Heart right ventricle (tissue), 16 donors: ENCODE data around the gene ATP13A1. TPM values are rescaled to one million over a fixed set of nuclear protein-coding genes. Genes with fewer than 3 reads are reported as not detected.

ENCODE experiments used
- ATAC-seq, 8 donors: fragments of 200-7000 bp; cut with Tn5 transposase; one replicate each; pipeline ENCODE4 v1.9.1; 2020; ENCODE audit warnings: mild to moderate bottlenecking in 8 of 8, moderate library complexity in 8 of 8, moderate number of reproducible peaks in 1 of 8
- DNase-seq, 2 donors: peaks; one replicate each; pipeline ENCODE4 v3.0.0-alpha.2; 2020
- H3K27ac ChIP-seq, 10 donors: fragments of 200-600 bp; sonication (generic) in 2 of 10; one replicate each; pipeline versions ENCODE4 v1.5.0 to v1.8.0; 2020 to 2022; ENCODE audit warnings: mild to moderate bottlenecking in 3 of 10
- H3K27me3 ChIP-seq, 7 donors: fragments of 200-600 bp; one replicate each; pipeline ENCODE4 v1.8.0; 2021 to 2022; ENCODE audit warnings: mild to moderate bottlenecking in 2 of 7
- H3K36me3 ChIP-seq, 9 donors: fragments of 200-600 bp; sonication (generic) in 1 of 9; one replicate each; pipeline versions ENCODE4 v1.5.0 to v1.8.0; 2020 to 2022; ENCODE audit warnings: mild to moderate bottlenecking in 2 of 9
- H3K4me1 ChIP-seq, 9 donors: fragments of 200-600 bp; sonication (generic) in 1 of 9; one replicate each; pipeline versions ENCODE4 v1.5.0 to v1.8.0; 2020 to 2022; ENCODE audit warnings: mild to moderate bottlenecking in 4 of 9
- H3K4me3 ChIP-seq, 10 donors: fragments of 200-600 bp; sonication (generic) in 2 of 10; one replicate each; pipeline versions ENCODE4 v1.5.0 to v1.8.0; 2020 to 2022; ENCODE audit warnings: mild to moderate bottlenecking in 7 of 10, moderate library complexity in 2 of 10
- H3K9me3 ChIP-seq, 11 donors: fragments of 200-600 bp in 10 of 11; sonication (generic) in 2 of 11; one replicate each; pipeline versions ENCODE4 v1.5.0 to v1.8.0; 2013 to 2022; ENCODE audit warnings: mild to moderate bottlenecking in 2 of 11, control low read depth in 1 of 11, moderate library complexity in 1 of 11
- CTCF ChIP-seq, 9 donors: fragments of 200-600 bp; sonication (generic) in 2 of 9; IDR thresholded peaks; one replicate each; pipeline versions ENCODE4 v1.5.0 to v1.8.0; 2021 to 2022; ENCODE audit warnings: antibody characterized with exemption in 9 of 9, mild to moderate bottlenecking in 5 of 9, moderate library complexity in 1 of 9
- WGBS, 2 donors: extraction: QIAGEN DNeasy Blood & Tissue Kit; methylation state at CpG; one replicate each; pipeline ENCODE4 v1.1.7; 2013; ENCODE audit warnings: inconsistent platforms in 1 of 2; 5-methylcytosine and 5-hydroxymethylcytosine counted together
- intact Hi-C, 10 donors: fragments of 100-400 bp; cut with DNase I; formaldehyde crosslinking; loops; one replicate each; pipeline versions ENCODE4 v1.11.1 to v1.14.2; 2022
- polyA plus RNA-seq, 2 donors: library from polyadenylated mRNA; stranded (reverse); fragments of 200-250 nt; gene quantifications; one replicate each; pipeline ENCODE4 v1.2.3, GENCODE V29; 2013
- total RNA-seq, 10 donors: library from RNA; stranded (reverse); fragmentation: NEBNext Ultra II Directional in 3 of 10; extraction: Animal tissue kit (Norgen Biotek cat#: 25700) in 3 of 10; gene quantifications; one replicate each; pipeline versions ENCODE4 v1.2.1 to v1.2.4, GENCODE V29; 2021 to 2023
- donor health status: Arrhythmogenic right ventricular cardiomyopathy.
- donor health status: ischemic (EF 13 %, LVEDD 7.1; RV severe dilation, severe dysfunction).
- donor health status: healthy with polysubstance abuse.
- donor health status: DM: no; HTN: yes; CAD: no.
- donor health status: DM: no; HTN: no; CAD: no.
- donor health status: ischemic (EF 25% LVEDD 6.9; RV normal size, moderate dysfunction).
- donor health status: ischemic (EF 25% LVEDD 5.7; RV mildly dilated, moderate dysfunction).
- donor health status: healthy.
- donor health status: DM: yes; HTN: yes; CAD: no.
- donor health status: Ischemic cardiomyopathy.
- donor health status: ischemic (EF 35%, LVEDD 5.7; RV mildly dilated, moderate dysfunction).
- donor health status: nonischemic (EF 11% LVEDD 7.7; RV severe dilation, severe dysfunction).
- donor health status: DM: yes; HTN: yes; CAD: no.
- donor health status: PGD.
- donor health status: ischemic (EF 29% LVEDD 5.4; RV normal size, mild dysfunction).
- donor health status: nonischemic (EF 23%, LVEDD 6.1; RV moderate dilation, normal function).

ATP13A1 gene
- total and polyA plus RNA-seq, 12 donors = 12.3 to 34.5 (median 18.8) TPM

DNA sequence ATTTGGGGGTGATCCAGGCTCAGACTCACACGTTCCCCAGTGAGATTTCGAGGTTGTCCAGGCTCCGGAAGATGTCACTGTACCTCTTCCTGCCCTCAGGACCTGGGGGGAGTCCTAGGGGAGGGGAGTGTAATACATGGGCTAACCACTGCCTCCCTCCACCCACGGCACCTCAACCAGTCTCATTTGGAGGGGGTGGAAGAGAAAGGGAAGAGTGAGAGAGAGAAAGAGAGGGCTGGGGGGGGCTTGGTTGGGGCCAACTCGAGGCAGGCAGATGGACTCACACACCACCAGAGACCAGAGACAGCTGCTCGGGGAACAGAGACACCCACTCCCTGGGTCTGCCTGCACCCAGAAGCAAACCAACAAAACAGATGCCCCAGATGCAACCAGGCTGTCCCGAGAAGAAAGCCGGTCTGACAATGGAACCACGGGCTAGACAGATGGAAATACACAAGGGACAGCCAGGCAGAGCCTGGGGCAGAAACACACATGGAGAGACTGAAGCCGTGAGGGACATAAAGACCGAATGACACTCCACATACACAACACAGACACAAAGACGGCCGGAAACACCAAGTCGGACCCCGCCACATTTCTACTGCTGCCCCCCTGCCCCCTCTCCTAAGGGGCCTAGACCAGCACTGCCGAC is 20.8 kb downstream of the ATP13A1 start:
- H3K4me3 ChIP-seq = peak overlapping the region; percentile 47 to 85 (median 76)
- peaks cover 0 to 3% (median 0%) of the 10 kb centered on the region in 7 donors for H3K27me3 ChIP-seq
- ATAC-seq = peak in 4 of 8 donors; percentile 4 to 10 (median 6)
- WGBS, 2 donors = 27 to 33% methylated on average over 16 of the region's 16 CpGs
- no peak for TF ChIP-seq CTCF (IDR thresholded peaks at IDR 0.05)
- H3K4me1 ChIP-seq = peaks cover 0 to 18% (median 12%) of the 10 kb centered on the region in 9 donors
- H3K27ac ChIP-seq = peak overlapping the region in 8 of 10 donors; percentile 30 to 96 (median 68)
- H3K9me3 ChIP-seq = no peaks in the 10 kb centered on the region
- no peak for DNase-seq
- H3K36me3 ChIP-seq = peaks cover 0 to 75% (median 30%) of the 10 kb centered on the region in 9 donors
- intact Hi-C loops = loop anchor here in 4 of 10 donors (2.0 to 5.0 kb wide), 2 partner anchors 110 kb away; no protein-coding TSS in a partner anchor

GRCh38 chr19:19637523-19638251 is 25.8 kb downstream of the ATP13A1 start:
- no peaks in the 10 kb centered on the region for H3K9me3 ChIP-seq
- peaks cover 0 to 6% (median 0%) of the 10 kb centered on the region in 7 donors for H3K27me3 ChIP-seq
- no peak for TF ChIP-seq CTCF (IDR thresholded peaks at IDR 0.05)
- ATAC-seq = no peak
- H3K4me1 ChIP-seq = peaks cover 0 to 10% (median under 1%) of the 10 kb centered on the region in 9 donors
- WGBS, 2 donors = 53 to 71% methylated on average over 51 to 53 of the region's 53 CpGs
- DNase-seq = no peak
- no peak overlapping the region for H3K4me3 ChIP-seq
- peaks cover 0 to 89% (median 4%) of the 10 kb centered on the region in 9 donors for H3K36me3 ChIP-seq
- no peak overlapping the region for H3K27ac ChIP-seq
- intact Hi-C loops = no loop called here

DNA sequence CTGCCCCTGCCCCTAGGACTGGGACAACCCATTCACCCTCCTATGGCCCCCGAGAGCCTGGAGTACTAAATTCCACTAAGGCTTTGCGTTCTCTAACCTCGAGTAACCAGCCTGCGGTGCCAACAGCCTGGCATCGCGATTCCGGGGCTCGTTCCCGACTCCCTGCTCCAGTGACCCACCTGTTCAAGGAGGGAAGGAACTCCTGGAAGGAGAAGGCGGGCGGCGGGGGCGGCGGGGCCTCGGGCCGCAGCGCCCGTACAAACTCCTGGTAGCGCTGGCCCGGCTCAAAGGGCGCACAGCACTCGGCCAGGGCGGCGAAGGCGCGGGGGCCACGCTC is 26.3 kb downstream of the ATP13A1 start:
- H3K9me3 ChIP-seq = no peaks in the 10 kb centered on the region
- no peak for ATAC-seq
- peaks cover 0 to 94% (median 4%) of the 10 kb centered on the region in 9 donors for H3K36me3 ChIP-seq
- DNase-seq = no peak
- WGBS, 2 donors = 58 to 77% methylated on average over 24 to 27 of the region's 27 CpGs
- H3K27ac ChIP-seq = no peak overlapping the region
- H3K27me3 ChIP-seq = peaks cover 0 to 6% (median 0%) of the 10 kb centered on the region in 7 donors
- TF ChIP-seq CTCF (IDR thresholded peaks at IDR 0.05) = no peak
- H3K4me3 ChIP-seq = no peak overlapping the region
- intact Hi-C loops = no loop called here
- H3K4me1 ChIP-seq = peaks cover 0 to 7% (median 0%) of the 10 kb centered on the region in 9 donors

DNA sequence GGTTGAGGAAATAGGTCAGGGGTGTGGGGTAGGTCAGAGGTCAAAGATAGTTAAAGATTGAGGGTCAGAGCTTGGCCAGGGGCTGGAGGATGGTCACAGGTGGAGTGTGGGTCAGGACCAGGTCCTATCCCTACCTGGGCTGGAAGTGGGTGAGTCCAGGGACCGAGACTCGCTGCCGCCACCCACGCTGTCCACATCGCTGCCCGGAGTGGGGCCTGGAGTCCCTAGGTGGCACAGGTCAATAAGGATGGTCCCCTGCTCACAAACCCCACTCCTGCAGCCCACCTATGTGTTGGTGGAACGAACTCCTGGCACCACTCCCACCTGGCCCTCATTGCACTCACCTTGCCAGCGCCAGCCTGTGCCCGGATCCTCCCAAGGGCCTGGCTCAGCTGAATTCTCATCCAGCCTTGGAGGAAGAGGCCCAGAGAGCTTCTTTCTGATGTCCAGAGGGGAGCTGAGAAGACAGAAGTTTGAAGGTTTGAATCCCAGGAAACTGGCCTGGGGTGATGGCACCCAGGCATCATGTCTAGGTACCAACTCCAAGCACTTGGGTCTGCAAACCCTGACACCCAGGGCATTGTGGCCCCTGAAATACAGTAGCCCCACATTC is 26.8 kb downstream of the ATP13A1 start:
- DNase-seq = no peak
- Histone ChIP-seq H3K27me3 (peaks cover 0 to 6% (median 0%) of the 10 kb centered on the region in 7 donors), H3K4me1 (peaks cover 0 to 3% (median 0%) of the 10 kb centered on the region in 9 donors), H3K9me3 (no peaks in the 10 kb centered on the region), H3K4me3 (no peak overlapping the region), H3K36me3 (peaks cover 0 to 97% (median 4%) of the 10 kb centered on the region in 9 donors), H3K27ac (no peak overlapping the region)
- 92 to 98% methylated on average over 9 of the region's 9 CpGs for WGBS, 2 donors
- TF ChIP-seq CTCF (IDR thresholded peaks at IDR 0.05) = no peak
- intact Hi-C loops = no loop called here
- no peak for ATAC-seq
